Measurements from ENCODE around the gene GPC5. TPM values are rescaled to one million over a fixed set of nuclear protein-coding genes. Genes with fewer than 3 reads are reported as not detected.

The GPC5 gene
- total RNA-seq, 1 experiment from 2014 or later = 0.15 TPM

DNA sequence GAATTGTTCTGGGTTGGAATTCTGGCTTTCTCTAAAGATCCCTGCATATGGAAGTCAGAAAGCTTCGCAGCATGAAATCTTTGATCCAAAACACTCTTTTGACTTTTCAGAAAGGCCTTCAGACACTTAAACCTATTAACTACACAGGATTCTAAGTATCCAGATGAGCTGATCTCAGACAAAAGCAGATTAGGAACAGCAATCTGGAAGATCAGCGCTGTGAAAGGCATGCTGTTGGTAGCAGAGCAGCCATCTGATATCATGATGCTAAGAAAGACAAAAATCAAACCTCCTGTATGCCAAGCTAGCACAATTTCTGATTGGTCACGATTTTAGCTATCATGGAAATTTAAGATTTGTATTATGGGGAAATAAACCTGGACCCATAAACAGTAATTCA lies 589.9 kb downstream of the GPC5 start:
- Histone ChIP-seq H2BK5ac (ENCODE audit: insufficient read length, low read length) (no peak overlapping the region), H3K4me1 (ENCODE audit: insufficient read depth, low read length) (no peaks in the 10 kb centered on the region), H3K9me3 (ENCODE audit: control insufficient read depth, low read depth, low read length) (no peaks in the 10 kb centered on the region), H3K79me2 (ENCODE audit: insufficient read depth, low read length) (no peaks in the 10 kb centered on the region), H3K4me2 (ENCODE audit: insufficient read depth, insufficient read length, low read length) (no peak overlapping the region), H3K4ac (ENCODE audit: low read depth, low read length) (no peak overlapping the region), H2AFZ (ENCODE audit: low read length) (no peak overlapping the region), H2BK12ac (ENCODE audit: insufficient read length, low read depth, low read length) (no peak overlapping the region), H3K23me2 (ENCODE audit: insufficient read length, low read depth, low read length, poor library complexity, severe bottlenecking) (no peaks in the 10 kb centered on the region), H3K18ac (ENCODE audit: insufficient read length, low read depth, low read length) (no peak overlapping the region), H4K8ac (replicated peaks; ENCODE audit: insufficient read length, low read depth, low read length) (no peak overlapping the region), H3K14ac (ENCODE audit: insufficient read depth, low read length) (no peak overlapping the region), H2BK20ac (ENCODE audit: low read depth, low read length, poor library complexity, severe bottlenecking) (no peak overlapping the region), H3T11ph (ENCODE audit: low read length) (no peak overlapping the region), H4K91ac (ENCODE audit: insufficient read length, low read depth, low read length) (no peak overlapping the region), H4K20me1 (ENCODE audit: control insufficient read depth, insufficient read depth, insufficient read length) (no peaks in the 10 kb centered on the region), H3K23ac (ENCODE audit: insufficient read length, low read depth, low read length) (no peak overlapping the region), H3K27me3 (ENCODE audit: insufficient read depth, low read length) (no peaks in the 10 kb centered on the region), H3K79me1 (ENCODE audit: insufficient read depth, low read depth, low read length, poor library complexity, severe bottlenecking) (no peaks in the 10 kb centered on the region), H3K9ac (ENCODE audit: extremely low read depth, insufficient read length, low read length) (no peak overlapping the region), H3K56ac (ENCODE audit: insufficient read length, low read depth, low read length) (no peak overlapping the region), H2BK120ac (ENCODE audit: low read depth, low read length, poor library complexity, severe bottlenecking) (no peak overlapping the region), H3K27ac (ENCODE audit: insufficient read length, low read depth, low read length) (no peak overlapping the region), H2BK15ac (ENCODE audit: low read depth, low read length) (no peak overlapping the region), H4K5ac (ENCODE audit: insufficient read length, low read depth, low read length) (no peak overlapping the region), H2AK5ac (ENCODE audit: insufficient read length, low read length) (no peak overlapping the region)
- DNase-seq = no peak
- H3K9me3 Mint-ChIP-seq = no peaks in the 10 kb centered on the region
- TF ChIP-seq, protein P1, sequence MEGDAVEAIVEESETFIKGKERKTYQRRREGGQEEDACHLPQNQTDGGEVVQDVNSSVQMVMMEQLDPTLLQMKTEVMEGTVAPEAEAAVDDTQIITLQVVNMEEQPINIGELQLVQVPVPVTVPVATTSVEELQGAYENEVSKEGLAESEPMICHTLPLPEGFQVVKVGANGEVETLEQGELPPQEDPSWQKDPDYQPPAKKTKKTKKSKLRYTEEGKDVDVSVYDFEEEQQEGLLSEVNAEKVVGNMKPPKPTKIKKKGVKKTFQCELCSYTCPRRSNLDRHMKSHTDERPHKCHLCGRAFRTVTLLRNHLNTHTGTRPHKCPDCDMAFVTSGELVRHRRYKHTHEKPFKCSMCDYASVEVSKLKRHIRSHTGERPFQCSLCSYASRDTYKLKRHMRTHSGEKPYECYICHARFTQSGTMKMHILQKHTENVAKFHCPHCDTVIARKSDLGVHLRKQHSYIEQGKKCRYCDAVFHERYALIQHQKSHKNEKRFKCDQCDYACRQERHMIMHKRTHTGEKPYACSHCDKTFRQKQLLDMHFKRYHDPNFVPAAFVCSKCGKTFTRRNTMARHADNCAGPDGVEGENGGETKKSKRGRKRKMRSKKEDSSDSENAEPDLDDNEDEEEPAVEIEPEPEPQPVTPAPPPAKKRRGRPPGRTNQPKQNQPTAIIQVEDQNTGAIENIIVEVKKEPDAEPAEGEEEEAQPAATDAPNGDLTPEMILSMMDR (conservative IDR thresholded peaks at IDR 0.05) = no peak
- H3K4me3 Mint-ChIP-seq = no peak overlapping the region
- no CpG with 5 or more reads among the region's 3 CpGs for WGBS (ENCODE audit: extremely low coverage, insufficient read length, low lambda C conversion rate)
- no peak overlapping the region for H3K27ac Mint-ChIP-seq
- no peaks in the 10 kb centered on the region for H3K27me3 Mint-ChIP-seq (ENCODE audit: low read depth)
- no peaks in the 10 kb centered on the region; a peak in 1 of 7 replicates for H3K36me3 Mint-ChIP-seq (ENCODE audit: insufficient read depth in 1 of 3, low read depth in 3 of 3)
- H3K4me1 Mint-ChIP-seq = peaks cover 3% of the 10 kb centered on the region in 2 experiments; a peak in 1 of 4 replicates

Measured in H9 (cell line).